Suppressor macrophage treated with lipopolysaccharide for 1 hour (primary cell): ENCODE results near the gene EMX2.
"Not testable (repeated sequence)": the region's sequence is repeated elsewhere in the genome, so short reads cannot be mapped to it uniquely, and the experiment has no call there.

Source experiments
- DNase-seq, 3 donors: peaks; one replicate each; pipeline ENCODE4 v3.0.0-alpha.2; 2020 to 2022

The EMX2 gene

GRCh38 chr10:117562896-117563737 lies 20.6 kb downstream of the EMX2 start:
- no peak for DNase-seq

- no peak for DNase-seq
Observed at GRCh38 chr10:117563780-117564179, 21.2 kb downstream of the EMX2 start.

- DNase-seq = no peak
Observed at GRCh38 chr10:117565068-117565467, 22.5 kb downstream of the EMX2 start.

GRCh38 chr10:117568334-117568733 lies 25.8 kb downstream of the EMX2 start:
- DNase-seq = no peak

GRCh38 chr10:117569610-117570390 lies 27.3 kb downstream of the EMX2 start:
- DNase-seq = no peak

GRCh38 chr10:117570880-117571279 lies 28.3 kb downstream of the EMX2 start:
- no peak for DNase-seq

GRCh38 chr10:117574498-117575146 lies 32.1 kb downstream of the EMX2 start:
- no peak for DNase-seq

- DNase-seq = no peak
Observed at GRCh38 chr10:117578490-117578889, 35.9 kb downstream of the EMX2 start.

- no peak for DNase-seq
Observed at GRCh38 chr10:117578999-117579590, 36.5 kb downstream of the EMX2 start.

GRCh38 chr10:117581961-117582360 lies 39.4 kb downstream of the EMX2 start:
- DNase-seq = no peak

- not testable (repeated sequence) for DNase-seq
Observed at GRCh38 chr10:117584831-117585230, 42.3 kb downstream of the EMX2 start.

GRCh38 chr10:117587036-117587435 lies 44.5 kb downstream of the EMX2 start:
- no peak for DNase-seq

GRCh38 chr10:117590101-117590875 lies 47.7 kb downstream of the EMX2 start:
- no peak for DNase-seq

- DNase-seq = no peak
Observed at GRCh38 chr10:117591043-117591442, 48.5 kb downstream of the EMX2 start.

- DNase-seq = no peak
Observed at GRCh38 chr10:117594722-117595121, 52.2 kb downstream of the EMX2 start.

- no peak for DNase-seq
Observed at GRCh38 chr10:117596706-117597105, 54.2 kb downstream of the EMX2 start.

GRCh38 chr10:117597216-117597615 lies 54.7 kb downstream of the EMX2 start:
- no peak for DNase-seq
